HS-27A (cell line): ENCODE measurements around the gene CAPZA1.
"Not testable (repeated sequence)": the region's sequence is repeated elsewhere in the genome, so short reads cannot be mapped to it uniquely, and the experiment has no call there.

ENCODE experiments used
- DNase-seq: peaks from one replicate; pipeline ENCODE4 v3.0.0-alpha.2; 2012; ENCODE audit warnings: low read depth, missing footprints

CAPZA1 gene

GRCh38 chr1:112628516-112628915 lies 8.9 kb downstream of the CAPZA1 start:
- no peak for DNase-seq

GRCh38 chr1:112629256-112629655 lies 9.6 kb downstream of the CAPZA1 start:
- DNase-seq, result no peak

- no peak for DNase-seq
Measured at GRCh38 chr1:112633628-112634027, 14.0 kb downstream of the CAPZA1 start.

GRCh38 chr1:112634367-112634766 lies 14.7 kb downstream of the CAPZA1 start:
- DNase-seq, result no peak

GRCh38 chr1:112636056-112636455 lies 16.4 kb downstream of the CAPZA1 start:
- DNase-seq, result no peak

GRCh38 chr1:112636597-112637253 lies 17.1 kb downstream of the CAPZA1 start:
- DNase-seq, result no peak

- DNase-seq, result no peak
Measured at GRCh38 chr1:112637254-112638109, 17.9 kb downstream of the CAPZA1 start.

- no peak for DNase-seq
Measured at GRCh38 chr1:112638110-112638428, 18.4 kb downstream of the CAPZA1 start.

- DNase-seq, result not testable (repeated sequence)
Measured at GRCh38 chr1:112640437-112640836, 20.8 kb downstream of the CAPZA1 start.

- DNase-seq, result no peak
Measured at GRCh38 chr1:112643080-112643479, 23.4 kb downstream of the CAPZA1 start.

GRCh38 chr1:112646225-112646624 lies 26.6 kb downstream of the CAPZA1 start:
- DNase-seq, result no peak

- DNase-seq, result no peak
Measured at GRCh38 chr1:112651205-112651604, 31.6 kb downstream of the CAPZA1 start.

GRCh38 chr1:112665857-112666256 lies 46.2 kb downstream of the CAPZA1 start:
- DNase-seq, result no peak

GRCh38 chr1:112666946-112667345 lies 47.3 kb downstream of the CAPZA1 start:
- DNase-seq, result no peak

- DNase-seq, result no peak
Measured at GRCh38 chr1:112672009-112672408, 52.4 kb downstream of the CAPZA1 start.

GRCh38 chr1:112672842-112673241 lies 53.2 kb downstream of the CAPZA1 start:
- DNase-seq, result no peak

- no peak for DNase-seq
Measured at GRCh38 chr1:112673592-112674439, 54.2 kb downstream of the CAPZA1 start.

GRCh38 chr1:112674440-112674985 lies 54.9 kb downstream of the CAPZA1 start, which contains the start of gene MOV10:
MOV10 (plus strand) TSS chr1:112674659; CDS start chr1:112674913, 254 bp downstream.
- peak; percentile 56 for DNase-seq

GRCh38 chr1:112674986-112675727 lies 55.5 kb downstream of the CAPZA1 start:
- DNase-seq, result no peak

- DNase-seq, result no peak
Measured at GRCh38 chr1:112675728-112676381, 56.2 kb downstream of the CAPZA1 start.

- no peak for DNase-seq
Measured at GRCh38 chr1:112676543-112676942, 56.9 kb downstream of the CAPZA1 start.
